Mucosa of stomach (tissue), 1 donor: ENCODE results near the gene TEX261.

ENCODE experiments used
- H3K27me3 ChIP-seq: one replicate; pipeline ENCODE4 v1.7.0; 2013; ENCODE audit warnings: mild to moderate bottlenecking, low read length; ENCODE audit not compliant: control insufficient read depth, insufficient read depth
- H3K36me3 ChIP-seq: one replicate; pipeline ENCODE4 v1.7.0; 2013; ENCODE audit warnings: low read length; ENCODE audit not compliant: control insufficient read depth, insufficient read depth
- H3K4me1 ChIP-seq: one replicate; pipeline ENCODE4 v1.7.0; 2013; ENCODE audit warnings: mild to moderate bottlenecking, low read length; ENCODE audit not compliant: control insufficient read depth, insufficient read depth
- H3K4me3 ChIP-seq: one replicate; pipeline ENCODE4 v1.7.0; 2013; ENCODE audit warnings: low read length
- H3K9ac ChIP-seq: one replicate; pipeline ENCODE4 v1.7.0; 2013; ENCODE audit warnings: mild to moderate bottlenecking, low read length, moderate library complexity
- H3K9me3 ChIP-seq: one replicate; pipeline ENCODE4 v1.7.0; 2013; ENCODE audit warnings: mild to moderate bottlenecking, low read length, moderate library complexity; ENCODE audit not compliant: control insufficient read depth
- donor health status: Pancreatic carcinoma.

TEX261 gene

DNA sequence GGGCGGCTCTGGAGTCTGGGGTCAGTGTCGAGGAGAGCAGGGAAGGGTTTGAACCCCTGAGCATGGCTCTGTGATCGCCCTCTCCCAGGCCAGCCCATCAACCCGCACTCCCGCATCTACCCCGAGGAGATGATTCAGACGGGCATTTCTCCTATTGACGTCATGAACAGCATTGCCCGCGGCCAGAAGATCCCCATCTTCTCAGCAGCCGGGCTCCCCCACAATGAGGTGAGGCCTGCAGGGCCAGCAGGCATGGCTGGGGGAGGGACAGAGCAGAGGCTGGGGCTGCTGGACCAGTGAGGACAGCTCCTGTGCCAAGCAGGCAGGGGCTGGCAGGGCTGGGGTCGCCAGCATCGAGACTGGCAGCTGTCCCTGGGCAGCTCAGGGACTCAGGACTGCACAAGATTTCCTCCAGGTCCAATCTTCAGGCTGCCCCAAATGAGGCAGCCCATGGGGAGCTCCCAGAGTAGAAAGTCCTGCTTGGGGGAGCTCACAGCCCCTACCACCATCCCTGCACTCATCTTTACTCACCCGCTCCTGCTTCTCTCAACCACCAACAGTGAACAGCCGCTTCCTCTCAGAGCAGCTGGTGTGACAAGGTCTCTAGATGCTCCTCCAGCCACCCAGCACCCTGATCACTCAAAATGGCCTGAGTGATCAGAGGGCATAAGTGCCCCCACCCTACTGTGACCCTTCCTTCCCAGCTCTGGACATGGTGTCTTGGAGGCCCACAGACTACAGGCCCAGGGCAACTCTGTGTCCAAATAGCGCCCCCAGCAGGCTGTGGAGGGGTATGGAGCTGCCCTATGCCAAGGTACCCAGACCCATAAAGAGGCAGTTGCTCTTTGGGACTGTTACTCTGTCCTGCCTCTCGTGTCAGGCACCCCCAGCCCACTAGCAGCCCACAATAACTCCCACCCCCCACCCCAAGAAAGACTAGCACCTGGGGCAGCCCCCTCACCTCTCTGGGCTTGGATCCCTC, 34.5 kb downstream of the TEX261 start:
- Histone ChIP-seq H3K4me1 (no peaks in the 10 kb centered on the region), H3K9me3 (no peaks in the 10 kb centered on the region), H3K4me3 (no peak overlapping the region), H3K36me3 (no peaks in the 10 kb centered on the region), H3K9ac (no peak overlapping the region), H3K27me3 (peaks cover 23% of the 10 kb centered on the region)

DNA sequence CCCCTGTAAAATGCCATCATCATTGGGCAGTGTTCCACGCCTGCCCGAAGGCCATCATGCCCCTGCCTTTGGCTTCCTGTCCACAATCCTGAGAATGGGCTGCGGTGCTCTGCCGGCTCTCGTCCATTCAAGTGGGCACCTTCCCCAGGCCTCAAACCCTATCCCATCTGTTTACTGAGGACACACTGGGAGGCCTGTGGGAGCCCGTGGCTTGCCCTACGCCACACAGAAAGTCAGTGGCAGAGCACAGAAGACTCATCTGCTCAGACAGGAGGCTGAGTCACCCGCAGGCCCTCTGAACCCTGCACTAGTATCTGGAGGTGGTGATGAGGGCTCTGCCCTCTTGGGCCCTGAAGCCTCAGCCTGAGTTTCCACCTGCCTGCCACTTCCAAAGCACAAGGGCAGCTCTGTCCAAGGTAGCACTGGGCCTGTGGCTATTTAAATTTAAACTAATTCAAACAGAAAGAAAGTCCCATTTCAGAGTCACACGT, 35.4 kb downstream of the TEX261 start:
- no peak overlapping the region for H3K4me3 ChIP-seq
- H3K9me3 ChIP-seq = no peaks in the 10 kb centered on the region
- peaks cover 20% of the 10 kb centered on the region for H3K27me3 ChIP-seq
- no peaks in the 10 kb centered on the region for H3K4me1 ChIP-seq
- H3K9ac ChIP-seq = no peak overlapping the region
- H3K36me3 ChIP-seq = no peaks in the 10 kb centered on the region

GRCh38 chr2:70958759-70959158, 35.9 kb downstream of the TEX261 start:
- peaks cover 15% of the 10 kb centered on the region for H3K27me3 ChIP-seq
- no peaks in the 10 kb centered on the region for H3K36me3 ChIP-seq

DNA sequence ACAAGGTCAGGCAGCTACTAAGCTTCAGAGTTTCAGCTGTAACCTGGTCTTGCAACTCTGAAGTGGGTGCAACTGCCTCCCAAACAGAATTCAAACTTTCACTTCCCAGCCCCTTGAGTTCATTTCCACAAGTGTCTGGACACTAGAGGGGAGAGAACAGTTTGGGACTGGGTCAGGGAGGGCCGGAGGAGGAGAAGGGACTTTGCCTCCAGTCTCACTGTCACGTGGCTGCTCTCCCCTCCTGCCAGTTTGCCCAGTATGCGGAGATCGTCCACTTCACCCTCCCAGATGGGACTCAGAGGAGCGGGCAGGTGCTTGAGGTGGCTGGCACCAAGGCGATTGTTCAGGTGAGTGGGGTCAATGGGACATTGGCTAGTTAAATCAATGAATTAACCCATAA, 36.9 kb downstream of the TEX261 start:
- Histone ChIP-seq H3K9ac (no peak overlapping the region), H3K9me3 (no peaks in the 10 kb centered on the region), H3K4me3 (no peak overlapping the region), H3K36me3 (no peaks in the 10 kb centered on the region), H3K27me3 (peaks cover 11% of the 10 kb centered on the region), H3K4me1 (no peaks in the 10 kb centered on the region)

More at GRCh38 chr2:70958759-70959158, 35.9 kb downstream of the TEX261 start:
- H3K4me1 ChIP-seq = no peaks in the 10 kb centered on the region
- no peak overlapping the region for H3K4me3 ChIP-seq
- H3K9ac ChIP-seq = no peak overlapping the region
- H3K9me3 ChIP-seq = no peaks in the 10 kb centered on the region

GRCh38 chr2:70956141-70956540, 38.5 kb downstream of the TEX261 start:
- H3K9ac ChIP-seq = no peak overlapping the region
- no peaks in the 10 kb centered on the region for H3K9me3 ChIP-seq
- H3K4me3 ChIP-seq = no peak overlapping the region
- H3K27me3 ChIP-seq = peaks cover 5% of the 10 kb centered on the region
- no peaks in the 10 kb centered on the region for H3K36me3 ChIP-seq
- H3K4me1 ChIP-seq = no peaks in the 10 kb centered on the region

GRCh38 chr2:70954886-70955285, 39.8 kb downstream of the TEX261 start:
- Histone ChIP-seq H3K36me3 (no peaks in the 10 kb centered on the region), H3K4me3 (no peak overlapping the region), H3K27me3 (peaks cover 5% of the 10 kb centered on the region), H3K9ac (no peak overlapping the region), H3K4me1 (no peaks in the 10 kb centered on the region), H3K9me3 (no peaks in the 10 kb centered on the region)

- no peak overlapping the region for H3K4me3 ChIP-seq
- H3K9me3 ChIP-seq = no peaks in the 10 kb centered on the region
- H3K9ac ChIP-seq = no peak overlapping the region
- peaks cover 12% of the 10 kb centered on the region for H3K4me1 ChIP-seq
- peaks cover 20% of the 10 kb centered on the region for H3K27me3 ChIP-seq
- no peaks in the 10 kb centered on the region for H3K36me3 ChIP-seq
These were observed 45.6 kb downstream of the TEX261 start for GRCh38 chr2:70949086-70949485.

DNA sequence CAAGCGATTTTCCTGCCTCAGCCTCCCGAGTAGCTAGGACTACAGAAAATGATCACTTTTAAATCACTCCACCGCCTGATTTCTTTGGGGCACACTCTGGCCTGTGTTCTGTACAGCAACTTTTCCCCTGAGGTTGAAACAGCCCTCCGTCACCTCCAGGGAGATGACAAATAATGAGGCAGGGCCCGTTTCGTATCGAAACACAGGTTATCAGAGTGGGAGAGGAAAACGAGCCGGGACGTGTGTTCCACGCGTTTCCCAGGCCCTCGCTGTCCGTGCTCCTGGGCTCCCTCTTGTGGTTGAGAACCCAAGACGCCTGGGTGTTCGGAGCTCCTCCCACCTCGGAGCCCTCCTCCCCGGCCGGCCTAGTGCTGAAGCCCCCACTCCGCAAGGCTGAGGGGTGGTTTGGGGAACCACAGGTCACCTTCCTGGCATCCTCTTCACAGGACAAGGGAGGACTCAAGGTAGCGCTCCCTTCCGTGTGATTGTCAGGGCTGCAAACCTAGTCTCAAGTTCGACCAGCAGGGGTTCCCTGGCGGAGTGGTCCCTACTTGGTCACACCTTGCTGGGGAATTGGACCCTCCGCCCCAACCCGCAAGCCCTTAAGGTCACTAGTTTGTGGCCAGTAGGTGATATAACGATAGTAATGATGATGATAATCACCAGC, 46.2 kb downstream of the TEX261 start:
- Histone ChIP-seq H3K4me3 (no peak overlapping the region), H3K27me3 (peaks cover 20% of the 10 kb centered on the region), H3K9me3 (no peaks in the 10 kb centered on the region), H3K9ac (no peak overlapping the region), H3K36me3 (no peaks in the 10 kb centered on the region), H3K4me1 (peaks cover 12% of the 10 kb centered on the region)

DNA sequence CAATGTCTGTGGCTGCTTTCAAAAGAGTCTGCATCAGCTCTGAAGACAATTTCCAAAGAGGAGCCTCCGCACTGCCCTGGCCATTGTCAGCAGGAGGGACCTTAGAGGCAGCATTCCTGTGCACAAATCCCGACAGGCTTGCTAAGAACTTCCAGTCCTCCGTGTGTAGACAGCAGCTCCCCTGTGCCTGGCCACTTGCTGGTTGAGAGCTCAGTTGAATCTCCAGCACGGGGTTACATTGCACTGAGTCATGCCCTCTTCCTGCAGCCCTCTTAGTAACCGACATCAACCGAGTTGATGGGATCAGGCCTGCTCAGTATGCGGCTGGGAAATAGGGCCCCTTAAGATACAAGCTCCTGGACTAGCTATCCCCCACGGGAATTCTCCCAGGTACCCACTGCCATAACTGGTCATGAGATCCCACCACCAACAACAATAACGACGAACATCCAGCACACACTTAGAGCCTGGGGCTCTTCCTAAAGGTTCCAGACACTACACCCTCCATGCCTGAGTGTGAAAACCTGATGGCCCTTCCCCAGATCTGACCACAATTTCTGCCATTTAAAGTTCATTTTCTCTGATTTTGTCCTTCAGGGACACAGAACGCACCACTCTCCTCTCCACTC, 47.0 kb downstream of the TEX261 start:
- Histone ChIP-seq H3K9me3 (no peaks in the 10 kb centered on the region), H3K36me3 (no peaks in the 10 kb centered on the region), H3K9ac (no peak overlapping the region), H3K4me1 (peaks cover 12% of the 10 kb centered on the region), H3K4me3 (no peak overlapping the region), H3K27me3 (peaks cover 25% of the 10 kb centered on the region)

DNA sequence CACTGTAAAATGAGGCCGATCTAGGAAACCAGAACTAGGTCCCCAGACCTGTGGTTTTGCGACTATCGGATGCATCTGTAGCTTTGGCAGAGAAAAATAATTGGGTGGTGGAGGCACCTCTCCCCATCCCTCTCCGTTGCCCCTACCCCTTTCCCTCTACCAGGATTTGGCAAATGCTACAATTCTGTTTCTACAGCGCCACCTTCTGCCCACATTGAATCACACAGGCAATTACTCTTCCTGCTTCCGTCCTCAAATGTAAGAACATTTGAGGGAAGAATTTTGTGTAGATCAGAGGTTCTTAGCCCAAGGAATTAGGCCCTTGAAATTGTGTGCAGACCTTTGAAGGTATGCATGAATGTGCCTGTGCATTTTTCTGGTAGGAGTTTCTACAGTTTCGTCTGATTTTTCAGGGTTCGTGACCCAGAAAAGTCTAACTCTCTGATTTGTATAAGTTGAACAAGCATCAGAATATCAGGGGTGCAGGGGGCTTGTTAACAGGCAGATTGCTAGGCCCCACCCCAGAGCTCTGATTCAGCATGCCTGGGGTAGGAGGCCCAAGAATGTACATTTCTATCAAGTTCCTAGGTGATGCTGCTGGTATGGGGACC, 47.7 kb downstream of the TEX261 start:
- Histone ChIP-seq H3K9me3 (no peaks in the 10 kb centered on the region), H3K9ac (no peak overlapping the region), H3K4me3 (no peak overlapping the region), H3K27me3 (peaks cover 27% of the 10 kb centered on the region), H3K36me3 (no peaks in the 10 kb centered on the region), H3K4me1 (peaks cover 12% of the 10 kb centered on the region)

DNA sequence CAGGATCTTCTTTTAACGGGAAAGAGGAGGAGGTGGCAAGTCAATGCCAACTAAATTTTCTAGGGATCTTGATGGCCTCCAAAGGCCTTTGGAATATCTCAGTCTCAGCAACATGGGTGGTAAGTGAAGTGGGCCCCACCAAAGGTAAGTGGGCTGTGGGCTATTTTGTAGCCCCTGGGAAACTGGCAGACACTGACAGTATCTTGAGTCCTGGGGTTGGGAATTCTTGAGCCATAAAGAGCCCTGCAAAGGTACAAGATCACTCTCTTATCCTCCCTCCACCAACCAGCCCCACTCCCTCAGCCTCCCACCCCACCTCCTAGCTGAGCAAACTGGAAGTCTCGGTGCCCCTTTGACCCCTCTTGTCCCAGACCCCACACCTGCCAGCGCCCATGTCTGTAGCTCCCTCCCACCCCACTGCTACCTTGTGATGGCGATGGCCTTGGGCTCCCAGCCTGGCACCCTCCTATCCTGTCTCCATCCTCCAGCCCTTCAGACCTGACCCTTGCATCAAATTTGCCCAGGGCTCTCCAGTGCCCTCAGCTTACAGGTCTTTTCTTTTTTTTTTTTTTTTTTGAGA, 50.5 kb downstream of the TEX261 start:
- H3K36me3 ChIP-seq = no peaks in the 10 kb centered on the region
- H3K9me3 ChIP-seq = no peaks in the 10 kb centered on the region
- H3K4me3 ChIP-seq = no peak overlapping the region
- no peak overlapping the region for H3K9ac ChIP-seq
- peaks cover 12% of the 10 kb centered on the region for H3K4me1 ChIP-seq
- peaks cover 35% of the 10 kb centered on the region for H3K27me3 ChIP-seq
